H1 (cell line): ENCODE data around the gene STK32C. TPM values are rescaled to one million over a fixed set of nuclear protein-coding genes. Genes with fewer than 3 reads are reported as not detected.

Experiments
- CTCF ChIA-PET: fragments of 300-600 bp; sonication (Branson Sonifier 250); formaldehyde crosslinking; loops from one replicate; lab custom pipeline; 2021; ENCODE audit not compliant: partially characterized antibody; lab: Charles Lee
- POLR2A ChIA-PET: fragments of 300-600 bp; sonication (Branson Sonifier 250); formaldehyde crosslinking; loops from one replicate; lab custom pipeline; 2021; ENCODE audit warnings: inconsistent platforms; ENCODE audit not compliant: partially characterized antibody; lab: Charles Lee
- DNase-seq, 2 experiments: peaks; one replicate each; pipeline versions ENCODE4 v3.0.0 to v3.0.0-alpha.2; 2010 to 2022; ENCODE audit warnings: low spot score in 2 of 2, low read depth in 1 of 2, mixed read lengths in 1 of 2
- FAIRE-seq: peaks from 2 replicates; lab custom pipeline; 2011; peaks lifted over from hg19 to GRCh38; lab: Jason Lieb, UNC
- H2AFZ ChIP-seq: 2 replicates; pipeline ENCODE4 v1.8.1; 2012; ENCODE audit warnings: low read length, inconsistent platforms
- H2AK5ac ChIP-seq: 2 replicates; pipeline ENCODE4 v1.6.1; 2013; ENCODE audit warnings: low read depth, low read length
- H2BK120ac ChIP-seq: replicated peaks from 2 replicates; pipeline ENCODE3; 2013; ENCODE audit warnings: low read depth, low read length, inconsistent platforms
- H2BK12ac ChIP-seq: 2 replicates; pipeline ENCODE4 v1.6.1; 2013; ENCODE audit warnings: low read depth, low read length
- H2BK15ac ChIP-seq: 2 replicates; pipeline ENCODE4 v1.6.1; 2013; ENCODE audit warnings: low read length
- H2BK20ac ChIP-seq: 2 replicates; pipeline ENCODE4 v1.6.1; 2013; ENCODE audit warnings: low read length
- H2BK5ac ChIP-seq: 2 replicates; pipeline ENCODE4 v1.6.1; 2013; ENCODE audit warnings: low read depth, low read length
- H3K14ac ChIP-seq: 2 replicates; pipeline ENCODE4 v1.6.1; 2013; ENCODE audit warnings: inconsistent platforms; ENCODE audit not compliant: insufficient read length
- H3K18ac ChIP-seq: 2 replicates; pipeline ENCODE4 v1.6.1; 2013; ENCODE audit warnings: low read length; ENCODE audit errors: extremely low read depth
- H3K23ac ChIP-seq: 2 replicates; pipeline ENCODE4 v1.6.1; 2013; ENCODE audit warnings: inconsistent platforms; ENCODE audit not compliant: insufficient read length
- H3K23me2 ChIP-seq: 2 replicates; pipeline ENCODE4 v1.6.1; 2013; ENCODE audit warnings: low read depth, low read length
- H3K27ac ChIP-seq: 2 replicates; pipeline ENCODE4 v1.6.1; 2011; ENCODE audit warnings: low read depth, low read length, inconsistent platforms
- H3K27me3 ChIP-seq, 4 experiments: replicated peaks in 1 of 4; 1 replicate in 1 of 4; 2 replicates in 3 of 4; pipeline versions ENCODE4 v1.6.1 to v1.8.1; 2011 to 2013; ENCODE audit warnings: low read length in 3 of 4, mild to moderate bottlenecking in 3 of 4, inconsistent platforms in 2 of 4, mixed read lengths in 2 of 4, moderate library complexity in 1 of 4; ENCODE audit not compliant: control insufficient read depth in 3 of 4, insufficient read depth in 3 of 4; ENCODE audit errors: extremely low read depth in 1 of 4
- H3K36me3 ChIP-seq, 4 experiments: 2 replicates each; pipeline versions ENCODE4 v1.6.1 to v1.8.1; 2011 to 2013; ENCODE audit warnings: mild to moderate bottlenecking in 4 of 4, low read length in 3 of 4, moderate library complexity in 2 of 4, control low read depth in 1 of 4, inconsistent platforms in 1 of 4; ENCODE audit not compliant: insufficient read depth in 4 of 4, control insufficient read depth in 2 of 4
- H3K4ac ChIP-seq: replicated peaks from 2 replicates; pipeline ENCODE3; 2013; ENCODE audit warnings: low read length, low read depth, mixed read lengths, inconsistent platforms; ENCODE audit not compliant: insufficient read length
- H3K4me1 ChIP-seq, 4 experiments: replicated peaks in 1 of 4; 1 replicate in 1 of 4; 2 replicates in 3 of 4; pipeline versions ENCODE4 v1.6.1 to v1.8.1; 2011 to 2013; ENCODE audit warnings: low read length in 3 of 4, inconsistent platforms in 2 of 4, mixed read lengths in 1 of 4; ENCODE audit not compliant: insufficient read depth in 4 of 4, control insufficient read depth in 3 of 4
- H3K4me2 ChIP-seq, 2 experiments: 2 replicates each; pipeline versions ENCODE4 v1.6.1 to v1.8.1; 2011 to 2013; ENCODE audit warnings: low read depth in 2 of 2, low read length in 2 of 2, control low read depth in 1 of 2, inconsistent platforms in 1 of 2, mild to moderate bottlenecking in 1 of 2; ENCODE audit not compliant: insufficient read depth in 1 of 2
- H3K4me3 ChIP-seq, 4 experiments: fragments of 200-600, 300-600 bp in 1 of 4; sonication (generic), shearing (Covaris generic), sonication (Bioruptor Twin) in 1 of 4; 2 replicates each; pipeline versions ENCODE4 v1.5.1 to v1.8.1; 2011 to 2016; ENCODE audit warnings: low read length in 4 of 4, low read depth in 3 of 4, control low read depth in 2 of 4, inconsistent platforms in 2 of 4, mild to moderate bottlenecking in 2 of 4, mixed read lengths in 1 of 4, moderate library complexity in 1 of 4; ENCODE audit not compliant: insufficient read depth in 2 of 4; ENCODE audit errors: extremely low read depth in 1 of 4
- H3K56ac ChIP-seq: replicated peaks from 2 replicates; pipeline ENCODE3; 2013; ENCODE audit warnings: low read depth, mild to moderate bottlenecking, mixed read lengths, low read length, inconsistent platforms; ENCODE audit not compliant: insufficient read length
- H3K79me1 ChIP-seq: 2 replicates; pipeline ENCODE4 v1.6.1; 2013; ENCODE audit warnings: low read depth, low read length, control low read depth
- H3K79me2 ChIP-seq, 2 experiments: 2 replicates each; pipeline versions ENCODE4 v1.6.1 to v1.8.1; 2012 to 2013; ENCODE audit warnings: low read length in 2 of 2, mild to moderate bottlenecking in 2 of 2, inconsistent platforms in 1 of 2; ENCODE audit not compliant: insufficient read depth in 2 of 2, control insufficient read depth in 1 of 2
- H3K9ac ChIP-seq, 4 experiments: replicated peaks in 1 of 4; 1 replicate in 1 of 4; 2 replicates in 3 of 4; pipeline versions ENCODE4 v1.6.1 to v1.8.1; 2011 to 2013; ENCODE audit warnings: low read depth in 3 of 4, low read length in 3 of 4, control low read depth in 2 of 4, mild to moderate bottlenecking in 2 of 4, moderate library complexity in 2 of 4, inconsistent platforms in 1 of 4; ENCODE audit errors: extremely low read depth in 1 of 4
- H3K9me3 ChIP-seq, 2 experiments: 2 replicates each; pipeline versions ENCODE4 v1.6.1 to v1.8.1; 2012 to 2013; ENCODE audit warnings: mild to moderate bottlenecking in 2 of 2, moderate library complexity in 2 of 2, control low read depth in 1 of 2, inconsistent platforms in 1 of 2, low read depth in 1 of 2, low read length in 1 of 2, mixed read lengths in 1 of 2; ENCODE audit not compliant: insufficient read depth in 2 of 2
- H4K20me1 ChIP-seq, 2 experiments: replicated peaks in 1 of 2; 2 replicates each; pipeline versions ENCODE3 to v1.8.1; 2011 to 2013; ENCODE audit warnings: inconsistent platforms in 2 of 2, low read length in 2 of 2, mild to moderate bottlenecking in 1 of 2; ENCODE audit not compliant: insufficient read depth in 2 of 2, control insufficient read depth in 1 of 2
- H4K5ac ChIP-seq: 2 replicates; pipeline ENCODE4 v1.6.1; 2013; ENCODE audit warnings: low read length, low read depth, mixed read lengths, inconsistent platforms; ENCODE audit not compliant: insufficient read length
- H4K8ac ChIP-seq: 2 replicates; pipeline ENCODE4 v1.8.0; 2013; ENCODE audit warnings: mild to moderate bottlenecking, moderate library complexity, low read length, inconsistent platforms; ENCODE audit not compliant: insufficient read depth; ENCODE audit errors: extremely low read depth
- H4K91ac ChIP-seq: replicated peaks from 2 replicates; pipeline ENCODE3; 2013; ENCODE audit warnings: low read length, mixed read lengths, inconsistent platforms; ENCODE audit not compliant: insufficient read length
- POLR2AphosphoS5 ChIP-seq: IDR thresholded peaks from 2 replicates; pipeline ENCODE4 v1.6.1; 2011; ENCODE audit warnings: low read depth, low read length
- SIX5 ChIP-seq: IDR thresholded peaks from 2 replicates; pipeline ENCODE4 v1.6.1; 2011; ENCODE audit warnings: mild to moderate bottlenecking, low read depth, low read length
- WGBS, 2 experiments: shearing (Covaris generic) in 1 of 2; methylation state at CpG; one replicate each; pipeline versions ENCODE4 v1.1.6 to v1.1.7; 2013 to 2015; ENCODE audit warnings: low lambda C conversion rate in 2 of 2, mixed read lengths in 2 of 2, inconsistent platforms in 1 of 2, low coverage in 1 of 2, missing lambda C conversion rate in 1 of 2; ENCODE audit not compliant: insufficient replicate concordance in 2 of 2, insufficient coverage in 1 of 2, insufficient read length in 1 of 2; ENCODE audit errors: extremely low coverage in 1 of 2, missing lambda C conversion rate in 1 of 2; 5-methylcytosine and 5-hydroxymethylcytosine counted together
- polyA plus RNA-seq, 7 experiments: library from polyadenylated mRNA; depleted of rRNA in 3 of 7; stranded (reverse) in 5 of 7; unstranded in 2 of 7; fragments of >200 nt in 5 of 7; fragments of 200-250 nt in 2 of 7; gene quantifications; 1 replicate in 5 of 7; 2 replicates in 1 of 7; 4 replicates in 1 of 7; pipeline versions ENCODE4 v1.2.1 to v1.2.3, GENCODE V29; 2011 to 2013; ENCODE audit warnings: missing spikeins in 2 of 7, mixed read lengths in 2 of 7
- total RNA-seq: library from RNA; stranded (reverse); fragmentation: NEBNext Ultra II Directional; extraction: Animal tissue kit (Norgen Biotek cat#: 25700); gene quantifications from 2 replicates; pipeline ENCODE4 v1.2.1, GENCODE V29; 2021

Gene STK32C
- total and polyA plus RNA-seq, 2 of the 8 experiments (the other 6 are each of a cell fraction or from before 2014, with no cell fraction given) = 10.6 to 15.6 TPM

GRCh38 chr10:132310701-132311337 is 3.1 kb upstream of the STK32C start:
- Histone ChIP-seq H2BK12ac (no peak overlapping the region; the same call in 1 of the 2 replicates), H3K9me3 (peaks cover 4 to 10% of the 10 kb centered on the region in 2 experiments), H3K18ac (no peak overlapping the region), H4K91ac (no peak overlapping the region), H2AK5ac (no peak overlapping the region), H2BK20ac (no peak overlapping the region), H2BK120ac (no peak overlapping the region), H3K23ac (no peak overlapping the region), H3K27me3 (peaks cover 20 to 42% (median 36%) of the 10 kb centered on the region in 4 experiments; a peak in 6 of 7 replicates), H4K8ac (no peak overlapping the region), H2BK5ac (no peak overlapping the region), H3K79me2 (no peaks in the 10 kb centered on the region), H3K4me3 (no peak overlapping the region), H3K4ac (no peak overlapping the region), H3K27ac (no peak overlapping the region), H3K79me1 (no peaks in the 10 kb centered on the region), H3K23me2 (peaks cover 13% of the 10 kb centered on the region; the same call in 1 of the 2 replicates), H2AFZ (no peak overlapping the region), H3K56ac (no peak overlapping the region), H4K5ac (no peak overlapping the region), H4K20me1 (no peaks in the 10 kb centered on the region), H2BK15ac (0 out of 2 replicates have a peak overlapping the region, but pooled peaks have one; percentile 25), H3K4me1 (peaks cover 1 to 9% (median 4%) of the 10 kb centered on the region in 4 experiments; a peak in 5 of 7 replicates), H3K4me2 (no peak overlapping the region), H3K14ac (no peak overlapping the region), H3K9ac (no peak overlapping the region), H3K36me3 (no peaks in the 10 kb centered on the region)
- no peak for FAIRE-seq
- no peak for TF ChIP-seq SIX5
- TF ChIP-seq POLR2AphosphoS5 = no peak
- ChIA-PET CTCF (interaction anchor here (0.6 to 1.2 kb wide), 3 partner anchors 19 to 103 kb away, joined by 3 read pairs; no protein-coding TSS in a partner anchor), POLR2A (no interaction called here)
- no peak for DNase-seq
- WGBS, 2 experiments = 92% methylated on average over 17 of the region's 17 CpGs; no CpG with 5 or more reads in 1 of the 2 experiments
